ENCODE data around the gene AUTS2. TPM values are rescaled to one million over a fixed set of nuclear protein-coding genes. Genes with fewer than 3 reads are reported as not detected.

AUTS2 gene
- total RNA-seq, 6 experiments from 2014 or later: 10.4 to 32.0 (median 19.3) TPM

GRCh38 chr7:69685293-69685631, 87.0 kb downstream of the AUTS2 start:
- Histone ChIP-seq H3K27ac (no peak overlapping the region), H3K4me1 (no peaks in the 10 kb centered on the region), H3K27me3 (no peaks in the 10 kb centered on the region), H3K4me3 (no peak overlapping the region), H3K9me3 (no peaks in the 10 kb centered on the region), H3K36me3 (no peaks in the 10 kb centered on the region)
- intact Hi-C loops (cut with DNase I): no loop called here
- WGBS (ENCODE audit: insufficient coverage, low coverage, low lambda C conversion rate, missing lambda C conversion rate): 23% methylated on average over 1 of the region's 1 CpG
- TF ChIP-seq, protein P1, sequence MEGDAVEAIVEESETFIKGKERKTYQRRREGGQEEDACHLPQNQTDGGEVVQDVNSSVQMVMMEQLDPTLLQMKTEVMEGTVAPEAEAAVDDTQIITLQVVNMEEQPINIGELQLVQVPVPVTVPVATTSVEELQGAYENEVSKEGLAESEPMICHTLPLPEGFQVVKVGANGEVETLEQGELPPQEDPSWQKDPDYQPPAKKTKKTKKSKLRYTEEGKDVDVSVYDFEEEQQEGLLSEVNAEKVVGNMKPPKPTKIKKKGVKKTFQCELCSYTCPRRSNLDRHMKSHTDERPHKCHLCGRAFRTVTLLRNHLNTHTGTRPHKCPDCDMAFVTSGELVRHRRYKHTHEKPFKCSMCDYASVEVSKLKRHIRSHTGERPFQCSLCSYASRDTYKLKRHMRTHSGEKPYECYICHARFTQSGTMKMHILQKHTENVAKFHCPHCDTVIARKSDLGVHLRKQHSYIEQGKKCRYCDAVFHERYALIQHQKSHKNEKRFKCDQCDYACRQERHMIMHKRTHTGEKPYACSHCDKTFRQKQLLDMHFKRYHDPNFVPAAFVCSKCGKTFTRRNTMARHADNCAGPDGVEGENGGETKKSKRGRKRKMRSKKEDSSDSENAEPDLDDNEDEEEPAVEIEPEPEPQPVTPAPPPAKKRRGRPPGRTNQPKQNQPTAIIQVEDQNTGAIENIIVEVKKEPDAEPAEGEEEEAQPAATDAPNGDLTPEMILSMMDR (IDR thresholded peaks at IDR 0.05): no peak
- no peak for TF ChIP-seq POLR2A (IDR thresholded peaks at IDR 0.05)
- DNase-seq (no peak), ATAC-seq (peak in 1 of 4 donors; percentile 26)

DNA sequence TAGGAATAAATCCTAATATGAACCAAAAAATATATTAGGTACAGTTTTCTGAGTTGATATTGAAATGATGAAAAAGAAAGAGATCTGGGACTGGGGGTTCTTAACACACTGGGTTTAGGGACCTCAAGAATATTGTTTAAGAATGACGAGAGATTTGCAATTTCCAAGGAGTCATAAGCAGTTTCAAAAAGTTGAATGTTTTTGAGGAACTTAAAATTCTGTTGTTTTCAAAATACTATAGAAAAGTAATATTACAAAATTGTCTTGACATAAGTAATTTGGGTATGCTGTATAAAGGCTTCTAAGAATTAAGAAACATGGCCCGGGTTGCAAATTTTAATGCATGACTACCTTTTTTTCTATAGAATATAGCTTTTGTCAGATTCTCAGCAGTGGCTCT, 88.1 kb downstream of the AUTS2 start:
- TF ChIP-seq POLR2A (IDR thresholded peaks at IDR 0.05): no peak
- TF ChIP-seq, protein P1 (IDR thresholded peaks at IDR 0.05): no peak
- Histone ChIP-seq H3K27me3 (no peaks in the 10 kb centered on the region), H3K27ac (no peak overlapping the region), H3K9me3 (no peaks in the 10 kb centered on the region), H3K4me1 (no peaks in the 10 kb centered on the region), H3K4me3 (no peak overlapping the region), H3K36me3 (no peaks in the 10 kb centered on the region)
- WGBS (ENCODE audit: insufficient coverage, low coverage, low lambda C conversion rate, missing lambda C conversion rate): 84% methylated on average over 2 of the region's 2 CpGs
- DNase-seq (no peak), ATAC-seq (no peak)
- intact Hi-C loops (cut with DNase I): no loop called here

- no peaks in the 10 kb centered on the region for H3K36me3 ChIP-seq
- H3K4me1 ChIP-seq: no peaks in the 10 kb centered on the region
- ATAC-seq (no peak), DNase-seq (no peak)
- TF ChIP-seq, protein P1 (IDR thresholded peaks at IDR 0.05): no peak
- no peak for TF ChIP-seq POLR2A (IDR thresholded peaks at IDR 0.05)
- no peak overlapping the region for H3K27ac ChIP-seq
- WGBS (ENCODE audit: insufficient coverage, low coverage, low lambda C conversion rate, missing lambda C conversion rate): 70% methylated on average over 4 of the region's 4 CpGs
- no peak overlapping the region for H3K4me3 ChIP-seq
- H3K27me3 ChIP-seq: no peaks in the 10 kb centered on the region
- H3K9me3 ChIP-seq: no peaks in the 10 kb centered on the region
- intact Hi-C loops (cut with DNase I): no loop called here
Measured at GRCh38 chr7:69687739-69688433, 89.6 kb downstream of the AUTS2 start.

- intact Hi-C loops (cut with DNase I): no loop called here
- 93% methylated on average over 2 of the region's 6 CpGs for WGBS (ENCODE audit: insufficient coverage, low coverage, low lambda C conversion rate, missing lambda C conversion rate)
- H3K4me1 ChIP-seq: no peaks in the 10 kb centered on the region
- TF ChIP-seq, protein P1 (IDR thresholded peaks at IDR 0.05): no peak
- no peak for TF ChIP-seq POLR2A (IDR thresholded peaks at IDR 0.05)
- H3K27me3 ChIP-seq: no peaks in the 10 kb centered on the region
- H3K27ac ChIP-seq: no peak overlapping the region
- H3K9me3 ChIP-seq: no peaks in the 10 kb centered on the region
- H3K36me3 ChIP-seq: no peaks in the 10 kb centered on the region
- ATAC-seq: peak in 1 of 4 donors; percentile 23
- no peak overlapping the region for H3K4me3 ChIP-seq
- no peak for DNase-seq
Measured at GRCh38 chr7:69690329-69690728, 92.1 kb downstream of the AUTS2 start.
